OCI-LY3 (cell line): ENCODE measurements around the gene MID2.
"Not testable (repeated sequence)": the region's sequence is repeated elsewhere in the genome, so short reads cannot be mapped to it uniquely, and the experiment has no call there.

Experiments
- H2AFZ ChIP-seq: fragments of 200-600, 300-600 bp; shearing (Covaris generic); 2 replicates; pipeline ENCODE4 v1.6.0; 2014; ENCODE audit warnings: antibody characterized with exemption, low read depth, low read length
- H3K27ac ChIP-seq: fragments of 200-600, 300-600 bp; sonication (generic); 2 replicates; pipeline ENCODE4 v1.5.1; 2014; ENCODE audit warnings: mild to moderate bottlenecking, low read length, moderate library complexity, mixed read lengths
- H3K27me3 ChIP-seq: fragments of 200-600, 300-600 bp; sonication (generic); 2 replicates; pipeline ENCODE4 v1.6.1; 2014; ENCODE audit warnings: low read depth, low read length, mixed read lengths
- H3K36me3 ChIP-seq: fragments of 200-600, 300-600 bp; sonication (generic); replicated peaks from 2 replicates; pipeline ENCODE3; 2014; ENCODE audit warnings: low read depth, low read length, mixed read lengths
- H3K4me1 ChIP-seq: fragments of 300-600, 200-600 bp; sonication (generic); 2 replicates; pipeline ENCODE4 v1.6.1; 2014; ENCODE audit warnings: low read length, mixed read lengths
- H3K4me2 ChIP-seq: fragments of 200-600, 300-600 bp; sonication (generic); 2 replicates; pipeline ENCODE4 v1.6.1; 2014; ENCODE audit warnings: low read length, mixed read lengths
- H3K4me3 ChIP-seq: fragments of 300-600, 200-600 bp; sonication (generic); 2 replicates; pipeline ENCODE4 v1.5.1; 2014; ENCODE audit warnings: antibody characterized with exemption, mild to moderate bottlenecking, low read length, moderate library complexity
- H3K79me2 ChIP-seq: fragments of 300-600, 200-600 bp; shearing (Covaris generic); 2 replicates; pipeline ENCODE4 v1.6.1; 2014; ENCODE audit warnings: mild to moderate bottlenecking, low read length, mixed read lengths
- H3K9ac ChIP-seq: fragments of 300-600, 200-600 bp; shearing (Covaris generic); 2 replicates; pipeline ENCODE4 v1.6.0; 2014; ENCODE audit warnings: mild to moderate bottlenecking, low read length, moderate library complexity
- H3K9me3 ChIP-seq: fragments of 200-600, 300-600 bp; shearing (Covaris generic); 2 replicates; pipeline ENCODE4 v1.6.1; 2014; ENCODE audit warnings: low read length, mixed read lengths; ENCODE audit not compliant: insufficient read depth
- H4K20me1 ChIP-seq: fragments of 200-600, 300-600 bp; sonication (generic); 2 replicates; pipeline ENCODE4 v1.6.1; 2016; ENCODE audit warnings: low read length, mixed read lengths; ENCODE audit not compliant: insufficient read depth
- CTCF ChIP-seq: fragments of 200-600, 300-600 bp; sonication (generic); IDR thresholded peaks from 2 replicates; pipeline ENCODE4 v1.5.1; 2014; ENCODE audit warnings: antibody characterized with exemption, low read length, low read depth
- EZH2phosphoT487 ChIP-seq: fragments of 200-600 bp; shearing (Covaris generic); IDR thresholded peaks from 2 replicates; pipeline ENCODE4 v1.6.1; 2018; ENCODE audit warnings: antibody characterized with exemption, mixed run types, low read depth

The MID2 gene

DNA sequence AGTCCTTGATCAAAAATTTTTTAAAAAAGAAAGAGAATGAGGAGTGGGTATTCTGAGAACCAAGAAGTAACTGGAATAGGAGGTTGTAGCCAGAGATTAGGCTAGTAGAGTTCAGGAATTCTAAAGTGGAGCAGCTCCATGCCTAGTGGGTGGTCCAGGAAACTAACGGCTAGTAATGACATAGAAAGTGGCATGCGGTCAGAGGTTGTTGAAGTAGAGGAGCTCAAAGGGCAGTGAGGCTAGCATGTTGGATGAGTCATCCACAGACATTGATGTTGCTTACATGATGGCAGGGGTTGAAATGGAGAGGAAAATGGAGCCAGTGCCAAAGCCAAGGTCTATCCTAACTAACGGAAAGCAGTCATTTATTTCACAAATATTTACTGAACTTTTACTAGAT, 114.4 kb downstream of the MID2 start:
- H2AFZ ChIP-seq = no peak overlapping the region
- H3K27ac ChIP-seq = no peak overlapping the region
- no peak overlapping the region for H3K4me3 ChIP-seq
- H3K36me3 ChIP-seq = no peaks in the 10 kb centered on the region
- no peaks in the 10 kb centered on the region for H3K27me3 ChIP-seq
- no peak overlapping the region for H3K9ac ChIP-seq
- H3K9me3 ChIP-seq = no peaks in the 10 kb centered on the region
- no peaks in the 10 kb centered on the region for H3K79me2 ChIP-seq
- H4K20me1 ChIP-seq = no peaks in the 10 kb centered on the region
- TF ChIP-seq EZH2phosphoT487 (no peak), CTCF (no peak)
- H3K4me2 ChIP-seq = no peak overlapping the region
- H3K4me1 ChIP-seq = no peaks in the 10 kb centered on the region

DNA sequence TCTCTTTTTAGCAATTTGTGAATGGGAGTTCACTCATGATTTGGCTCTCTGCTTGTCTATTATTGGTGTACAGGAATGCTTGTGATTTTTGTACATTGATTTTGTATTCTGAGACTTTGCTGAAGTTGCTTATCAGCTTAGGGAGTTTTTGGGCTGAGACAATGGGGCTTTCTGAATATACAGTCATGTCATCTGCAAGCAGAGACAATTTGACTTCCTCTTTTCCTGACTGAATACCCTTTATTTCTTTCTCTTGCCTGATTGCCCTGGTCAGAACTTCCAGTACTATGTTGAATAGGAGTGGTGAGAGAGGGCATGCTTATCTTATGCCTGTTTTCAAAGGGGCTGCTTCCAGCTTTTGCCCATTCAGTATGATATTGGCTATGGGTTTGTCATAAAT, 129.7 kb downstream of the MID2 start:
- not testable (repeated sequence) for H3K79me2 ChIP-seq, H3K9ac ChIP-seq

DNA sequence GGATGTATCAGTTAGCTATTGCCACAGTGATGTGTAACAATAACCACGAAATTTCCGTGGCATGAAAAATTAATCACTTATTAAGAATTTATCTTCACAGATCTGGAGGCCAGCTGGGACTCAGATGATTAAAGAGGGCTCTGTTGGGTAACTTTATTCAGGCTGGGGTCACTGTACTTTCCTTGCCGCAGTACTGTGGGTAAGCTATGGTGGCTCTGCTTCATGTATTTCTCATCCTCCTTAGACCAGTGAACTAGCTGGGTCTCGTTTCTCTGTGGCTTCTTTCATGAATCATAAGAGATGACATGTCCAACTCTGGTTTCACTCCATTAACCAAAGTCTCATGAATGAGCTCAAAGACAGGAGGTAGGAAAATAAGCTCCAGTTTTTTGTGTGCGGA, 143.0 kb downstream of the MID2 start:
- no peak overlapping the region for H2AFZ ChIP-seq
- TF ChIP-seq EZH2phosphoT487 = no peak
- TF ChIP-seq CTCF = no peak
- no peak overlapping the region for H3K9ac ChIP-seq
- no peak overlapping the region for H3K27ac ChIP-seq
- H3K27me3 ChIP-seq = no peaks in the 10 kb centered on the region
- H3K9me3 ChIP-seq = no peaks in the 10 kb centered on the region
- H3K79me2 ChIP-seq = no peaks in the 10 kb centered on the region
- H3K4me3 ChIP-seq = no peak overlapping the region
- no peaks in the 10 kb centered on the region for H3K36me3 ChIP-seq
- no peaks in the 10 kb centered on the region for H4K20me1 ChIP-seq
- H3K4me1 ChIP-seq = no peaks in the 10 kb centered on the region
- no peak overlapping the region for H3K4me2 ChIP-seq

More for the DNA sequence above, 129.7 kb downstream of the MID2 start:
- H3K4me3 ChIP-seq, H3K9me3 ChIP-seq, H2AFZ ChIP-seq, H3K4me1 ChIP-seq, H3K27me3 ChIP-seq, H3K4me2 ChIP-seq, H4K20me1 ChIP-seq, H3K36me3 ChIP-seq, H3K27ac ChIP-seq: not testable (repeated sequence)

DNA sequence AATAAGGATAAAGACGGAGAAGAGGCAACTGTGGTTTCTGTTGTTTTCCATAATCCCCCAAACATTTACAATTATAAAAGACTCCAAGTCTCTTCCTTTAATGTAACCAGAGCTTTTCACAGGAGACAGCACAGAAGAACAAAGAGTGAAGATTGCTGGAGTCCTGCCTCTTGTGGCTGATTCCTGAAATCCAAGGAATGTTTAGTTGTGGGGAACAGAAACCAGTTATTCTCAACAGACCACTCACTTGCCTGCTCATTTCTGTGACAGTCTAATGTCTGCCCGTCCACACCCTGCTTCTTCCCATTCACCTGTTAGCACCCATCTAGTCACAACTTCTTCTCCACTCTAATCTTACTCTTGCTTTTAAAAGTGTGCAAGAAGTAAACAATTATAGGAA, 144.4 kb downstream of the MID2 start:
- Histone ChIP-seq H4K20me1 (no peaks in the 10 kb centered on the region), H3K4me3 (no peak overlapping the region), H3K9ac (no peak overlapping the region), H3K36me3 (no peaks in the 10 kb centered on the region), H3K79me2 (no peaks in the 10 kb centered on the region), H3K9me3 (no peaks in the 10 kb centered on the region), H3K27ac (no peak overlapping the region), H3K27me3 (peaks cover 3% of the 10 kb centered on the region; the same call in 1 of the 2 replicates), H3K4me2 (no peak overlapping the region), H2AFZ (no peak overlapping the region), H3K4me1 (no peaks in the 10 kb centered on the region)
- TF ChIP-seq EZH2phosphoT487 (no peak), CTCF (no peak)

DNA sequence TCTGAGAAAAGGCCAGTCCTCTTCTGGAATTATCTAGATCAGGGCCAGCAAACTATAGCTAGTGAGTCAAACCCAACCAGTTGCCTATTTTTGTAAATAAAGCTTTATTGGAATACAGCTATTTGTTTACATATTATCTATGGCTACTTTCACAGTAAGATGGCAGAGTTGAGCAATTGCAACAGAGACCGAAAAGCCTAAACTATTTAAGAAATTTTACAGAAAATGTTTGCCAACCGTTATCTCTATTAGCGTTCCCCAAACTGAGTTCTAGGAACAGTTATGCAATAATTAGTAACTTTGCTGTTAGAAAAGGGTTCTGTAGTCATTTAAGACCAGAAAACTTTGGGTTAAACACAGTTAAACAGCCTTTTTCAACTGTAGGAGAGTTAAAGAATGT, 146.0 kb downstream of the MID2 start:
- Histone ChIP-seq H3K27me3 (peaks cover 3% of the 10 kb centered on the region; the same call in 1 of the 2 replicates), H2AFZ (no peak overlapping the region), H3K4me3 (no peak overlapping the region), H3K36me3 (no peaks in the 10 kb centered on the region), H3K9ac (no peak overlapping the region), H3K4me1 (no peaks in the 10 kb centered on the region), H3K9me3 (no peaks in the 10 kb centered on the region), H3K79me2 (no peaks in the 10 kb centered on the region), H4K20me1 (no peaks in the 10 kb centered on the region), H3K4me2 (no peak overlapping the region), H3K27ac (no peak overlapping the region)
- no peak for TF ChIP-seq CTCF
- no peak for TF ChIP-seq EZH2phosphoT487
